Lower leg skin (tissue), 4 donors: Measurements from ENCODE around the gene PRCC. TPM values are rescaled to one million over a fixed set of nuclear protein-coding genes. Genes with fewer than 3 reads are reported as not detected.

ENCODE experiments used
- DNase-seq, 2 donors: peaks; one replicate each; pipeline ENCODE4 v3.0.0-alpha.2; 2019; ENCODE audit warnings: low spot score in 2 of 2
- H3K4me3 ChIP-seq: fragments of 200-600 bp; sonication (generic); 2 replicates; pipeline ENCODE4 v1.5.1; 2017; ENCODE audit warnings: mild to moderate bottlenecking, low read depth; ENCODE audit not compliant: poor library complexity, severe bottlenecking
- CTCF ChIP-seq, 3 donors: fragments of 450-650 bp; IDR thresholded peaks; one replicate each; pipeline ENCODE4 v1.5.1; 2016; ENCODE audit warnings: antibody characterized with exemption in 3 of 3, mild to moderate bottlenecking in 3 of 3, moderate library complexity in 2 of 3
- POLR2A ChIP-seq, 2 donors: fragments of 450-650 bp; IDR thresholded peaks; one replicate each; pipeline ENCODE4 v1.6.1; 2016 to 2017; ENCODE audit warnings: antibody characterized with exemption in 2 of 2, mild to moderate bottlenecking in 1 of 2, moderate library complexity in 1 of 2
- WGBS, 2 donors: methylation state at CpG; one replicate each; pipeline ENCODE4 v1.1.5; 2018; 5-methylcytosine and 5-hydroxymethylcytosine counted together
- intact Hi-C: fragments of 100-400 bp; cut with DNase I; formaldehyde crosslinking; loops from one replicate; pipeline ENCODE4 v1.15.0; 2023; ENCODE audit warnings: low total_unique reads
- total RNA-seq, 4 donors: library from RNA; depleted of rRNA; stranded (reverse); fragments of >200 nt; gene quantifications; one replicate each; pipeline ENCODE4 v1.1.0, GENCODE V29; 2016

PRCC gene
- total RNA-seq, 4 donors from 2014 or later = 35.4 to 45.6 (median 38.8) TPM

- no peak for DNase-seq
- no peak overlapping the region for H3K4me3 ChIP-seq
- intact Hi-C loops = no loop called here
- 67 to 71% methylated on average over 5 of the region's 5 CpGs for WGBS, 2 donors
- TF ChIP-seq CTCF (IDR thresholded peaks at IDR 0.05) = no peak
- no peak for TF ChIP-seq POLR2A (IDR thresholded peaks at IDR 0.05)
Observed at GRCh38 chr1:156832434-156832833, 65.1 kb downstream of the PRCC start.

- H3K4me3 ChIP-seq = no peak overlapping the region
- no peak for DNase-seq
- 61 to 67% methylated on average over 2 of the region's 2 CpGs for WGBS, 2 donors
- intact Hi-C loops = no loop called here
- no peak for TF ChIP-seq POLR2A (IDR thresholded peaks at IDR 0.05)
- TF ChIP-seq CTCF (IDR thresholded peaks at IDR 0.05) = no peak
Observed at GRCh38 chr1:156833603-156834002, 66.3 kb downstream of the PRCC start.

- no peak overlapping the region for H3K4me3 ChIP-seq
- no peak for DNase-seq
- WGBS, 2 donors = 65 to 73% methylated on average over 3 of the region's 3 CpGs
- no peak for TF ChIP-seq POLR2A (IDR thresholded peaks at IDR 0.05)
- no peak for TF ChIP-seq CTCF (IDR thresholded peaks at IDR 0.05)
- intact Hi-C loops = no loop called here
Observed at GRCh38 chr1:156834322-156834721, 67.0 kb downstream of the PRCC start.

- H3K4me3 ChIP-seq = no peak overlapping the region
- TF ChIP-seq POLR2A (IDR thresholded peaks at IDR 0.05) = no peak
- no peak for TF ChIP-seq CTCF (IDR thresholded peaks at IDR 0.05)
- WGBS, 2 donors = 63 to 64% methylated on average over 5 of the region's 5 CpGs
- intact Hi-C loops = no loop called here
- DNase-seq = no peak
Observed at GRCh38 chr1:156836041-156836654, 68.8 kb downstream of the PRCC start.

GRCh38 chr1:156836892-156837291 lies 69.6 kb downstream of the PRCC start:
- no peak for DNase-seq
- TF ChIP-seq CTCF (IDR thresholded peaks at IDR 0.05) = no peak
- TF ChIP-seq POLR2A (IDR thresholded peaks at IDR 0.05) = no peak
- 62 to 72% methylated on average over 4 of the region's 4 CpGs for WGBS, 2 donors
- intact Hi-C loops = no loop called here
- H3K4me3 ChIP-seq = no peak overlapping the region

GRCh38 chr1:156838972-156839371 lies 71.6 kb downstream of the PRCC start:
- no peak overlapping the region for H3K4me3 ChIP-seq
- no peak for DNase-seq
- TF ChIP-seq CTCF (IDR thresholded peaks at IDR 0.05) (no peak), POLR2A (IDR thresholded peaks at IDR 0.05) (no peak)
- WGBS, 2 donors = 0 to 31% methylated on average over 4 to 6 of the region's 7 CpGs
- intact Hi-C loops = no loop called here
